Coronary artery (tissue), 2 donors: ENCODE data around the gene GPR143.

Experiments
- DNase-seq: peaks from one replicate; pipeline ENCODE4 v3.0.0-alpha.2; 2017; ENCODE audit warnings: low spot score
- H3K27ac ChIP-seq, 2 donors: fragments of 200-600 bp; sonication (generic); one replicate each; pipeline ENCODE4 v1.5.1; 2016 to 2019
- H3K4me3 ChIP-seq: fragments of 200-600 bp; sonication (generic); 2 replicates; pipeline ENCODE4 v1.5.1; 2016; ENCODE audit warnings: mild to moderate bottlenecking, moderate library complexity
- TF ChIP-seq, protein P1 (sequence below): fragments of 200-600 bp; sonication (generic); IDR thresholded peaks from one replicate; pipeline ENCODE4 v1.5.1; 2019; ENCODE audit warnings: antibody characterized with exemption

GPR143 gene

GRCh38 chrX:9746148-9746888 is 19.3 kb downstream of the GPR143 start:
- no peak overlapping the region for H3K27ac ChIP-seq
- no peak overlapping the region for H3K4me3 ChIP-seq
- TF ChIP-seq, protein P1, sequence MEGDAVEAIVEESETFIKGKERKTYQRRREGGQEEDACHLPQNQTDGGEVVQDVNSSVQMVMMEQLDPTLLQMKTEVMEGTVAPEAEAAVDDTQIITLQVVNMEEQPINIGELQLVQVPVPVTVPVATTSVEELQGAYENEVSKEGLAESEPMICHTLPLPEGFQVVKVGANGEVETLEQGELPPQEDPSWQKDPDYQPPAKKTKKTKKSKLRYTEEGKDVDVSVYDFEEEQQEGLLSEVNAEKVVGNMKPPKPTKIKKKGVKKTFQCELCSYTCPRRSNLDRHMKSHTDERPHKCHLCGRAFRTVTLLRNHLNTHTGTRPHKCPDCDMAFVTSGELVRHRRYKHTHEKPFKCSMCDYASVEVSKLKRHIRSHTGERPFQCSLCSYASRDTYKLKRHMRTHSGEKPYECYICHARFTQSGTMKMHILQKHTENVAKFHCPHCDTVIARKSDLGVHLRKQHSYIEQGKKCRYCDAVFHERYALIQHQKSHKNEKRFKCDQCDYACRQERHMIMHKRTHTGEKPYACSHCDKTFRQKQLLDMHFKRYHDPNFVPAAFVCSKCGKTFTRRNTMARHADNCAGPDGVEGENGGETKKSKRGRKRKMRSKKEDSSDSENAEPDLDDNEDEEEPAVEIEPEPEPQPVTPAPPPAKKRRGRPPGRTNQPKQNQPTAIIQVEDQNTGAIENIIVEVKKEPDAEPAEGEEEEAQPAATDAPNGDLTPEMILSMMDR = no peak
- DNase-seq = no peak

DNA sequence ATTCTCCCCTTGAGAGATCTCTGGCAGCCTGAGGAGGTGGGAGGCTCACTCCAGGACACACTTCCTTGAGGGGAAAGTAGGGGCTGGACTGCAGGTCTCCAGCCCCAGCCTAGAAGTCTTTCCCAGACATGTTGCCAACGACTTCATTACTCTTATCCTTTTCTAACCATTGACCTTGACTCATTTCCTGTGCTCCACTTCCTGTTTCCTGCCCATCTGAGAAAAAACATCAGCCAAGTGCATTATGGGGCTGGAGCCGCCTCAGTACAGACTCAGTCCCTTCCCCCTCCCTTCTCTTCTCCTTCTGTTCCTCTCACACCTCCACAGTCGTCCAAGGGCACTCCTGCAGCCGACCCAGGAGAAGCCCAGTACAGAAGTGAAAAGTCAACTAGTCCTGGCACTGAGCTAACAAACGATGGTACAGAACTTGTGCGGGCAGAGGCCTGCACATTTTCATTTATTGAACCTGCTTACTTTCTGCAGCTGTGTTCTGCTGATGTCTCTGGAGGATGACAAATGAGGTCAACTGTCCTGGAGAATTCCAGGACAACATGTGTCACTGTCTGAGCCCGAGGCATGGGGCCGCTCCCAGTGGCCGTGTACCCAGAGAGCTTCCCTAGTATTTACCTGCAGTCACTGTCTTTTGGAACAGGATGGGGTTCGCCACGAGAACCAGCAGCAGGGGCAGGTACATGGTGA is 20.1 kb downstream of the GPR143 start:
- TF ChIP-seq, protein P1 = no peak
- no peak overlapping the region for H3K27ac ChIP-seq
- DNase-seq = no peak
- H3K4me3 ChIP-seq = no peak overlapping the region

- H3K4me3 ChIP-seq = no peak overlapping the region
- no peak for DNase-seq
- TF ChIP-seq, protein P1 = no peak
- no peak overlapping the region for H3K27ac ChIP-seq
Measured at GRCh38 chrX:9739130-9739529, 26.5 kb downstream of the GPR143 start.

DNA sequence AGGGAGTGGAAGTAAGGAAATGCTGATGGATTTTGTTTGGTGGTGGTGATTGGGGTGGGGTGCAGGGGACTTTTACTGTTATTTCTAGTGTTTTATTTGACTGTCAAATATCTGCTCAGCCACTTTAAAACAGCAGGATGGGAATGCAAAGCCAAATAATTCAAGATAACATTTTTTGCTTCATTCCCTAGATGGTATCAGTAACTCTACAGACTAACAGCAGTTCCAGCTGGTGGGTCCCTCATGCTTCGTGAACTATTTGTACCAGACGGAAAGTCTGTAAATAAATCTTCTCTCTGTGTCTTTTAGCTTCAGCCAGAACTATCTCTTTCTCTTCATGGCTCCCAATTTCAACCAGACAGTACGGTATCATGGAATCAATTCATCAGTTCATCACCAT is 27.5 kb downstream of the GPR143 start:
- H3K27ac ChIP-seq = no peak overlapping the region
- TF ChIP-seq, protein P1 = no peak
- no peak for DNase-seq

GRCh38 chrX:9737363-9737762 is 28.3 kb downstream of the GPR143 start:
- TF ChIP-seq, protein P1 = no peak
- Histone ChIP-seq H3K4me3 (no peak overlapping the region), H3K27ac (no peak overlapping the region)
- no peak for DNase-seq

More for the DNA sequence above, 27.5 kb downstream of the GPR143 start:
- no peak overlapping the region for H3K4me3 ChIP-seq

DNA sequence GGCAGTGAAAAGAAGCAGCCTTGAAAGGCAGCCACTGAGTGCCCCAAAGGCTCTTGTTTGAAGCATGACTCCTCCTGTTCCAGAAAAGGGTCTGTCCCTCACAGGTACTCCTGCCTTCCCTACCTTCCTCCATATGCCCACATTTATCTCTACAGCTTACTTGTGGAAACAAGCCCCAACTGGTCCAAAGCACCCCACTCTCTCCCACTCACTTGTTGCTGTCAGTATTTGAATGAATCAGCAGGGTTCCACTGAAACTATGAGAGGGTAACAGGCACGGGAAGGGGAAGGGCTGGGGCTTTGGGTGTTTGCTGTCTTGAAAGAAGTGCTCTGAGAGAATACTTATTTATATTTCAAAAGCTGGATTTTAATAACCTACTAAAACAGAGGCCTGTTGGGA is 34.9 kb downstream of the GPR143 start:
- DNase-seq = no peak
- Histone ChIP-seq H3K4me3 (no peak overlapping the region), H3K27ac (no peak overlapping the region)
- TF ChIP-seq, protein P1 = no peak

DNA sequence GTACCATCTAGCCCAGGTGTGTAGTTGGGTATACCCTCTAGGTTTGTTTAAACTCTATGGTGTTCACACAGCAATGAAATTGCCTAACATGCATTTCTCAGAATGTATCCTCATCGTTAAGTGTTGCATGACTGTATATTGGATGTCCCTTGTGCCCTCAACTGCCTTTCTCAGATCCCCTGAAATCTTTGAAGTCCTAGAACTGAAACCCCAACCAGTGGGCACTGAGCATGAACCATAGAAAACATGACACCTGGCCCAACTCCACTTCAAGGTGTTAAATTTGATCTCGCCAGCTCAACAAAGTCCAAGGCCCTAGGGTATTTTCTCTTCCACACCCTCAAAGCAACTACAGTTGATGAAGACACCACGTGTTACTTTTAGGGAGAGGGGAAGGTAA is 35.6 kb downstream of the GPR143 start:
- TF ChIP-seq, protein P1 = no peak
- no peak overlapping the region for H3K27ac ChIP-seq
- no peak for DNase-seq
- H3K4me3 ChIP-seq = no peak overlapping the region
